Vagina (tissue), 2 donors: Measurements from ENCODE around the gene NOL4L. TPM values are rescaled to one million over a fixed set of nuclear protein-coding genes. Genes with fewer than 3 reads are reported as not detected.

ENCODE experiments used
- DNase-seq, 2 donors: peaks; one replicate each; pipeline ENCODE4 v3.0.0-alpha.2; 2017; ENCODE audit errors: extremely low spot score in 2 of 2
- H3K27ac ChIP-seq: fragments of 200-600 bp; sonication (generic); one replicate; pipeline ENCODE4 v1.5.1; 2019
- H3K27me3 ChIP-seq: fragments of 200-600 bp; sonication (generic); one replicate; pipeline ENCODE4 v1.5.1; 2019
- H3K36me3 ChIP-seq, 2 donors: fragments of 200-600 bp; sonication (generic); one replicate each; pipeline ENCODE4 v1.5.1; 2017 to 2019
- H3K4me1 ChIP-seq: fragments of 200-600 bp; sonication (generic); one replicate; pipeline ENCODE4 v1.5.1; 2019
- H3K4me3 ChIP-seq, 2 donors: fragments of 200-600 bp; sonication (generic); 1 replicate in 1 of 2; 2 replicates in 1 of 2; pipeline ENCODE4 v1.5.1; 2016 to 2019
- H3K9me3 ChIP-seq: fragments of 200-600 bp; sonication (generic); one replicate; pipeline ENCODE4 v1.5.1; 2019
- CTCF ChIP-seq, 3 experiments: fragments of 450-650 bp in 2 of 3; fragments of 200-600 bp in 1 of 3; sonication (generic) in 1 of 3; IDR thresholded peaks; one replicate each; pipeline ENCODE4 v1.5.1; 2017 to 2019; ENCODE audit warnings: antibody characterized with exemption in 3 of 3, mild to moderate bottlenecking in 2 of 3, moderate library complexity in 2 of 3
- POLR2A ChIP-seq, 2 donors: fragments of 450-650 bp; IDR thresholded peaks; one replicate each; pipeline ENCODE4 v1.6.1; 2017; ENCODE audit warnings: antibody characterized with exemption in 2 of 2, mild to moderate bottlenecking in 2 of 2, moderate library complexity in 2 of 2
- POLR2AphosphoS5 ChIP-seq, 2 donors: sonication (generic); formaldehyde crosslinking; IDR thresholded peaks; one replicate each; pipeline ENCODE4 v1.9.0; 2017; ENCODE audit warnings: antibody characterized with exemption in 2 of 2, mild to moderate bottlenecking in 2 of 2, low read depth in 1 of 2; ENCODE audit not compliant: insufficient read depth in 1 of 2
- intact Hi-C: fragments of 100-400 bp; cut with DNase I; formaldehyde crosslinking; loops from one replicate; pipeline ENCODE4 v1.15.1; 2023
- total RNA-seq: library from RNA; depleted of rRNA; stranded (reverse); fragments of >200 nt; gene quantifications from one replicate; pipeline ENCODE4 v1.2.3, GENCODE V29; 2016

The NOL4L gene
- total RNA-seq, 1 donor from 2014 or later: 17.9 TPM

- no peak for DNase-seq
- Histone ChIP-seq H3K9me3 (no peaks in the 10 kb centered on the region), H3K27me3 (no peaks in the 10 kb centered on the region), H3K27ac (no peak overlapping the region), H3K36me3 (no peaks in the 10 kb centered on the region), H3K4me3 (no peak overlapping the region), H3K4me1 (peaks cover 68% of the 10 kb centered on the region)
- TF ChIP-seq POLR2A (IDR thresholded peaks at IDR 0.05) (no peak), POLR2AphosphoS5 (IDR thresholded peaks at IDR 0.05; ENCODE audit: insufficient read depth in 1 of 2, low read depth in 1 of 2) (no peak), CTCF (IDR thresholded peaks at IDR 0.05) (no peak)
- intact Hi-C loops: no loop called here
Observed at GRCh38 chr20:32477594-32478512, 107.3 kb downstream of the NOL4L start.

DNA sequence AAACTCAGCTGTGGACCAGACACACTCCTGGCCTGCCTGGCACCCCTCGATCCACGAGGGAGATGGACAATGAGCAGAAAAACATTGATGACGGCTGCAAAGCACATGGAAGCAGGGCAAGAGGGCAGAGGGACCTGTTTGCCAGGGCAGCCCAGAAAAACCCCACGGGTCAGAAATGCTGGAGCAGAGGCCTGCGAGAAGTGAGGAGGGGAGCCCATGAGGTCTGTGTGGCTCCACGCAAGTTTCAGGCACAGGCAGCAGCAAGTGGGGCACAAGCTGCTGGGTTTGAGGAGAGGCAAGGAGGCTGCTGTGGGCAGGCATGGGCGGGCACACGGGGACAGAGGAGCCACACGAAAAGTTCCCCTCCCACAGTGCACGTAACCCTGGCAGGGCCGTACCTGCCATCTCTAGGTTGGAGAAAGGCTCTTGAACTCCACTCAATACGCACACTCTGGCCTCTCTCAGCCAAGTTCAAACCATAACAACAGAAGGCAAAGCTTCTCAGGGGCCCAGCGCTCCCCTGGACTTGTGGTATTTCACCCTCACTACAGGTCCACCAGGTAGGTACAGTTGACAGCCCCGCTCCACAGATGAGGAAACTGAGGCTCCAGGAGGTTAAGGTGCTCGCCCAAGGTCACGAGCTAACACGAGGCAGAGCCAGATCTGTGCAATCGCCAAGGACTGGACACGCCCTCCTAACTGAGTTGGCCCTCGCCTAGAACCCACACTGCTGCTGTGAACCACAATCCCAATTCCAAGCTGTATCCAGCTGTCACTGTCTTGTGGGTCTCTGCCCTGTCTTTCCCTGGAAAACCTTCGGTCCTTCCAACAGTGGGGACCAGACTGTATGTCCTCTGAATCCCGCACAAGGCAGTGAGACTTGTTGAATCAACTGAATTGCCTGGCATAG lies 108.2 kb downstream of the NOL4L start:
- H3K4me3 ChIP-seq: no peak overlapping the region
- peaks cover 71% of the 10 kb centered on the region for H3K4me1 ChIP-seq
- DNase-seq: no peak
- no peaks in the 10 kb centered on the region for H3K9me3 ChIP-seq
- no peaks in the 10 kb centered on the region for H3K27me3 ChIP-seq
- H3K36me3 ChIP-seq: no peaks in the 10 kb centered on the region
- TF ChIP-seq POLR2A (IDR thresholded peaks at IDR 0.05) (no peak), POLR2AphosphoS5 (IDR thresholded peaks at IDR 0.05; ENCODE audit: insufficient read depth in 1 of 2, low read depth in 1 of 2) (no peak), CTCF (IDR thresholded peaks at IDR 0.05) (no peak)
- peak overlapping the region; percentile 90 for H3K27ac ChIP-seq
- intact Hi-C loops: no loop called here

GRCh38 chr20:32474967-32475811 lies 109.9 kb downstream of the NOL4L start:
- no peaks in the 10 kb centered on the region for H3K36me3 ChIP-seq
- peak; percentile 34 to 77 for TF ChIP-seq POLR2AphosphoS5 (IDR thresholded peaks at IDR 0.05; ENCODE audit: insufficient read depth in 1 of 2, low read depth in 1 of 2)
- TF ChIP-seq CTCF (IDR thresholded peaks at IDR 0.05): no peak
- DNase-seq: no peak
- H3K4me3 ChIP-seq: peak overlapping the region; percentile 42 to 53
- peaks cover 58% of the 10 kb centered on the region for H3K4me1 ChIP-seq
- H3K27me3 ChIP-seq: no peaks in the 10 kb centered on the region
- intact Hi-C loops: no loop called here
- H3K9me3 ChIP-seq: no peaks in the 10 kb centered on the region
- peak overlapping the region; percentile 90 for H3K27ac ChIP-seq

- Histone ChIP-seq H3K9me3 (no peaks in the 10 kb centered on the region), H3K27ac (peak overlapping the region; percentile 90), H3K27me3 (no peaks in the 10 kb centered on the region), H3K4me3 (peak overlapping the region; percentile 42 to 53), H3K4me1 (peaks cover 55% of the 10 kb centered on the region), H3K36me3 (no peaks in the 10 kb centered on the region)
- intact Hi-C loops: no loop called here
- TF ChIP-seq CTCF (IDR thresholded peaks at IDR 0.05) (no peak), POLR2A (IDR thresholded peaks at IDR 0.05) (no peak), POLR2AphosphoS5 (IDR thresholded peaks at IDR 0.05; ENCODE audit: insufficient read depth in 1 of 2, low read depth in 1 of 2) (no peak)
- no peak for DNase-seq
Observed at GRCh38 chr20:32474717-32474966, 110.5 kb downstream of the NOL4L start.
